ENCODE results near the gene COX4I2. TPM values are rescaled to one million over a fixed set of nuclear protein-coding genes. Genes with fewer than 3 reads are reported as not detected.

Gene COX4I2
- total RNA-seq, 1 donor from 2014 or later = 0.34 TPM

GRCh38 chr20:31653561-31653960 is 15.8 kb downstream of the COX4I2 start:
- H3K9me3 Mint-ChIP-seq = no peaks in the 10 kb centered on the region
- no peak for DNase-seq (ENCODE audit: low spot score in 2 of 2, unreplicated experiment in 2 of 2)
- no peaks in the 10 kb centered on the region for H3K27me3 Mint-ChIP-seq (ENCODE audit: low read depth)
- no peak overlapping the region for H3K4me3 Mint-ChIP-seq
- H3K4me1 Mint-ChIP-seq = peaks cover 3% of the 10 kb centered on the region
- no peaks in the 10 kb centered on the region for H3K36me3 Mint-ChIP-seq
- no peak for TF ChIP-seq CTCF (IDR thresholded peaks at IDR 0.05; ENCODE audit: unreplicated experiment)
- H3K27ac Mint-ChIP-seq = no peak overlapping the region

GRCh38 chr20:31654534-31654933 is 16.8 kb downstream of the COX4I2 start:
- H3K27ac Mint-ChIP-seq = no peak overlapping the region
- H3K4me3 Mint-ChIP-seq = no peak overlapping the region
- TF ChIP-seq CTCF (IDR thresholded peaks at IDR 0.05; ENCODE audit: unreplicated experiment) = no peak
- peaks cover 3% of the 10 kb centered on the region for H3K4me1 Mint-ChIP-seq
- H3K36me3 Mint-ChIP-seq = no peaks in the 10 kb centered on the region
- DNase-seq (ENCODE audit: low spot score in 2 of 2, unreplicated experiment in 2 of 2) = no peak
- no peaks in the 10 kb centered on the region for H3K9me3 Mint-ChIP-seq
- no peaks in the 10 kb centered on the region for H3K27me3 Mint-ChIP-seq (ENCODE audit: low read depth)

DNA sequence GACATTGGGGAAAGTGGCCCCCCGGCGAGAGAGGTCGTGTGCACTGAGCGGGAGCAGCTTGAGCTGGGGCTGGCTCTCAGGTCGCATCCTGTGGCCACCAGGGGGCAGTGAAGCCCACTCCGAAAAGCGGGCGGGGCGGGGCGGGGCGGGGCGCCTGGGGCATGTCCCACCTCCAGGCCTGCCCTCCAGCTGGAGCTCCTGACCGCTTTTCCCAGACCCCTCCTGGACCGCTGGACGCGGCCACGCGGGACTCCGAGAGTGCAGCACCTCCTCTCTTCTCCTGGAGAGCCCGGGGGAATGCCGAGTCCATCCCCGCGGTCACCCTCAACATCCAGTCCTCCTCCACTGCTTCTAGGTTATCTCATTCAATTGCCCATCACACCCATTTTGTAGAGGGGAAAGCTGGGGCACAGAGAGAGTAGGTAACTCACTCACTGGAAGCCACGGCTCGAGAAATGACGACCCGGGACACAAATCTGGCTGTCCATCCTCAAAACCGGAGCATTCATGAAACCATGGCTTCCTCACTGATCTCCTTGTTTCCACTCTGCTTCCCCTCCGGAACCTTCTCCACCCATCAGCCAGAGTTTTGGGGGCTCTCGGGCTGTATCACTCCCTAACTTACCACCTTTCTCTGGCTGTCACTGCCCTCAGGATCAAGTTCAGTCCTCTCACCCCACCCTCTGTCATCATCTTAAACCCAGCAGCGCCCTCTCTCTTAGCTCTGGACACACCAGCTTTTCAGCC is 24.1 kb downstream of the COX4I2 start:
- TF ChIP-seq CTCF (IDR thresholded peaks at IDR 0.05; ENCODE audit: unreplicated experiment) = peak; percentile 96
- peak overlapping the region; percentile 59 for H3K4me3 Mint-ChIP-seq
- H3K9me3 Mint-ChIP-seq = no peaks in the 10 kb centered on the region
- peaks cover 19% of the 10 kb centered on the region for H3K4me1 Mint-ChIP-seq
- no peaks in the 10 kb centered on the region for H3K27me3 Mint-ChIP-seq (ENCODE audit: low read depth)
- DNase-seq (ENCODE audit: low spot score in 2 of 2, unreplicated experiment in 2 of 2) = peak; percentile 59 to 81
- H3K36me3 Mint-ChIP-seq = peaks cover 6% of the 10 kb centered on the region
- H3K27ac Mint-ChIP-seq = peak overlapping the region; percentile 84

DNA sequence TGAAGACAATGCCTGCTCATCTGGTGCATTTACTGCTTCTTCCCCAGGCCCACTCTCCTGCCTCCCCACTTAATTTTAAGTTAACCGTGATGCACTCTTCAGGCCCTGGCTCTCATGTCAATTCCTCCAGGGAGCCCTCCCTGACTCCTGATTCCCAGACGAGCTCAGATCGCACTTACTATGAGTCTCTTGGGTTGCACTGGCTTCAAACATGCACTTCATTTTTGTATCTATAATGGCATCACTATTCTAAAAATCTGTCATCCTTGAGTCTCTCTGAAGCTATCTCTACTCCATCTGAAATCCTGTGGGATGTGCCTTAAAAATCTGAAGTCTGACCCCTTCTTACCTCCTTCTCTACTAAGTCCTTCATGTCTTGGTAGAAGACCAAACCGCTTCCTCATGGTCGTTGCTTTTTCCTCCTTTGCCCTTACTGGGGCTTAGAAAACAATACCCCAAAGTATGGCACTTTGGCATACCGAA is 24.7 kb downstream of the COX4I2 start:
- Mint-ChIP-seq H3K36me3 (peaks cover 6% of the 10 kb centered on the region), H3K9me3 (no peaks in the 10 kb centered on the region), H3K4me3 (peak overlapping the region; percentile 59), H3K4me1 (peaks cover 19% of the 10 kb centered on the region), H3K27ac (peak overlapping the region; percentile 84), H3K27me3 (ENCODE audit: low read depth) (no peaks in the 10 kb centered on the region)
- DNase-seq (ENCODE audit: low spot score in 2 of 2, unreplicated experiment in 2 of 2) = no peak
- TF ChIP-seq CTCF (IDR thresholded peaks at IDR 0.05; ENCODE audit: unreplicated experiment) = no peak

- H3K27me3 Mint-ChIP-seq (ENCODE audit: low read depth) = no peaks in the 10 kb centered on the region
- peak overlapping the region; percentile 69 for H3K27ac Mint-ChIP-seq
- peaks cover 19% of the 10 kb centered on the region for H3K4me1 Mint-ChIP-seq
- no peak for DNase-seq (ENCODE audit: low spot score in 2 of 2, unreplicated experiment in 2 of 2)
- no peak for TF ChIP-seq CTCF (IDR thresholded peaks at IDR 0.05; ENCODE audit: unreplicated experiment)
- no peak overlapping the region for H3K4me3 Mint-ChIP-seq
- no peaks in the 10 kb centered on the region for H3K9me3 Mint-ChIP-seq
- H3K36me3 Mint-ChIP-seq = peaks cover 6% of the 10 kb centered on the region
Measured at GRCh38 chr20:31663524-31663837, 25.8 kb downstream of the COX4I2 start.
